DND-41 (cell line): ENCODE results near the gene ZNF57.

Source experiments
- ATAC-seq: fragments of 200-7000 bp; cut with Tn5 transposase; 3 replicates; pipeline ENCODE4 v1.9.1; 2021; ENCODE audit warnings: low read depth; ENCODE audit not compliant: insufficient read depth
- DNase-seq: peaks from one replicate; pipeline ENCODE4 v3.0.0-alpha.2; 2020
- H2AFZ ChIP-seq: 2 replicates; pipeline ENCODE4 v1.6.0; 2012; ENCODE audit warnings: low read depth, low read length
- H3K27ac ChIP-seq: 2 replicates; pipeline ENCODE4 v1.5.1; 2012; ENCODE audit warnings: low read length, inconsistent platforms
- H3K27me3 ChIP-seq: fragments of 200-600 bp; sonication (generic); 2 replicates; pipeline ENCODE4 v1.6.0; 2012; ENCODE audit warnings: low read length, mild to moderate bottlenecking, inconsistent platforms; ENCODE audit not compliant: insufficient read depth, poor library complexity
- H3K36me3 ChIP-seq: 2 replicates; pipeline ENCODE4 v1.5.1; 2012; ENCODE audit warnings: low read length, inconsistent platforms; ENCODE audit not compliant: insufficient read depth
- H3K4me1 ChIP-seq: 2 replicates; pipeline ENCODE4 v1.5.1; 2012; ENCODE audit warnings: mild to moderate bottlenecking, low read length; ENCODE audit not compliant: insufficient read depth
- H3K4me2 ChIP-seq: 2 replicates; pipeline ENCODE4 v1.6.0; 2012; ENCODE audit warnings: mild to moderate bottlenecking, moderate library complexity, low read length, inconsistent platforms; ENCODE audit not compliant: insufficient read depth
- H3K4me3 ChIP-seq, 2 experiments: fragments of 200-600 bp in 1 of 2; shearing (Covaris generic) in 1 of 2; 2 replicates each; pipeline ENCODE4 v1.5.1; 2012 to 2016; ENCODE audit warnings: inconsistent platforms in 2 of 2, low read length in 2 of 2, mild to moderate bottlenecking in 2 of 2, low read depth in 1 of 2, moderate library complexity in 1 of 2
- H3K79me2 ChIP-seq: 2 replicates; pipeline ENCODE4 v1.6.0; 2012; ENCODE audit warnings: low read length, inconsistent platforms; ENCODE audit not compliant: insufficient read depth
- H3K9ac ChIP-seq: 2 replicates; pipeline ENCODE4 v1.6.0; 2012; ENCODE audit warnings: low read depth, mild to moderate bottlenecking, inconsistent platforms, low read length, moderate library complexity
- H3K9me3 ChIP-seq: 2 replicates; pipeline ENCODE4 v1.5.1; 2012; ENCODE audit warnings: low read length, moderate library complexity, mild to moderate bottlenecking, inconsistent platforms; ENCODE audit not compliant: insufficient read depth, severe bottlenecking
- H4K20me1 ChIP-seq: 2 replicates; pipeline ENCODE4 v1.6.0; 2012; ENCODE audit warnings: low read length; ENCODE audit not compliant: insufficient read depth
- CTCF ChIP-seq: IDR thresholded peaks from 2 replicates; pipeline ENCODE4 v1.5.1; 2012; ENCODE audit warnings: borderline replicate concordance, low read length, moderate library complexity, mild to moderate bottlenecking; ENCODE audit not compliant: poor library complexity, severe bottlenecking; ENCODE audit errors: extremely low read depth
- EZH2 ChIP-seq: IDR thresholded peaks from 3 replicates; pipeline ENCODE4 v1.6.1; 2012; ENCODE audit warnings: borderline replicate concordance, low read depth, mild to moderate bottlenecking, moderate library complexity, low read length, inconsistent platforms; ENCODE audit not compliant: severe bottlenecking

ZNF57 gene

GRCh38 chr19:2950286-2951124 is 49.8 kb downstream of the ZNF57 start:
- peaks cover 34% of the 10 kb centered on the region for H3K4me1 ChIP-seq
- peaks cover 18% of the 10 kb centered on the region for H3K79me2 ChIP-seq
- H3K9me3 ChIP-seq: no peaks in the 10 kb centered on the region
- H3K4me3 ChIP-seq: peak overlapping the region; percentile 92 to 99
- DNase-seq (peak; percentile 100), ATAC-seq (peak; percentile 98)
- peak overlapping the region; percentile 97 for H3K27ac ChIP-seq
- no peaks in the 10 kb centered on the region for H3K27me3 ChIP-seq
- TF ChIP-seq EZH2 (no peak), CTCF (no peak)
- no peaks in the 10 kb centered on the region; the same call in 1 of the 2 replicates for H3K36me3 ChIP-seq
- H2AFZ ChIP-seq: peak overlapping the region; percentile 93
- H3K9ac ChIP-seq: peak overlapping the region; percentile 96
- H4K20me1 ChIP-seq: peaks cover 12% of the 10 kb centered on the region
- peak overlapping the region; percentile 98 for H3K4me2 ChIP-seq

- Histone ChIP-seq H4K20me1 (peaks cover 12% of the 10 kb centered on the region), H3K9me3 (no peaks in the 10 kb centered on the region), H3K4me2 (no peak overlapping the region), H2AFZ (peak overlapping the region; percentile 7), H3K4me1 (peaks cover 24% of the 10 kb centered on the region), H3K79me2 (peaks cover 18% of the 10 kb centered on the region), H3K4me3 (no peak overlapping the region), H3K27ac (no peak overlapping the region), H3K27me3 (no peaks in the 10 kb centered on the region), H3K9ac (no peak overlapping the region), H3K36me3 (no peaks in the 10 kb centered on the region; the same call in 1 of the 2 replicates)
- ATAC-seq: no peak
- TF ChIP-seq CTCF (no peak), EZH2 (no peak)
- no peak for DNase-seq
Measured at GRCh38 chr19:2952953-2953481, 52.3 kb downstream of the ZNF57 start.

GRCh38 chr19:2957160-2957559 is 56.4 kb downstream of the ZNF57 start:
- DNase-seq (no peak), ATAC-seq (no peak)
- H3K4me3 ChIP-seq: no peak overlapping the region
- H2AFZ ChIP-seq: no peak overlapping the region
- H4K20me1 ChIP-seq: no peaks in the 10 kb centered on the region
- TF ChIP-seq EZH2: no peak
- TF ChIP-seq CTCF: no peak
- H3K27ac ChIP-seq: no peak overlapping the region
- no peaks in the 10 kb centered on the region for H3K27me3 ChIP-seq
- no peak overlapping the region for H3K9ac ChIP-seq
- H3K36me3 ChIP-seq: no peaks in the 10 kb centered on the region
- H3K4me1 ChIP-seq: peaks cover 3% of the 10 kb centered on the region; the same call in 1 of the 2 replicates
- no peak overlapping the region for H3K4me2 ChIP-seq
- H3K9me3 ChIP-seq: no peaks in the 10 kb centered on the region
- H3K79me2 ChIP-seq: no peaks in the 10 kb centered on the region
